Central memory CD4-positive, alpha-beta T cell (primary cell): ENCODE data around the gene VPS8.
"Not testable (repeated sequence)": the region's sequence is repeated elsewhere in the genome, so short reads cannot be mapped to it uniquely, and the experiment has no call there.

ENCODE experiments used
- DNase-seq: peaks from one replicate; pipeline ENCODE4 v3.0.0; 2022

VPS8 gene

DNA sequence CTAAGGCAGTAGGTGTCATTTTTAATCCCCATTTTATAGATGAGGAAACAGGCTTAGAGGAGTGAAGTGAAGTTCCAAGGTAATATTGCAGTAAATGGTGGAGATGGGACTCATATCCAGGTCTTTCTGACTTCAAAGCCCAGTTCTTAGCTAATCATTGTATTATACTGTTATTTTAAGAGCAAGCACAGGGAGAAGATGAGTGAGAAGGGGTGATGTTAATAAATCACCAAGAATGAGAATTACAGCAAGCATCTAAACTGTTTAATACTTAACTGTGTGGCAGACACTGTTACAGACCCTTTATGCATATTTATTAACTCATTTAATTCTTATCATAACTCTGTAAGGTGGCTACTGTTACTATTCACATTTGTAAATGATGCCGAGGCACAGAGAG, 61.2 kb downstream of the VPS8 start:
- DNase-seq: no peak

DNA sequence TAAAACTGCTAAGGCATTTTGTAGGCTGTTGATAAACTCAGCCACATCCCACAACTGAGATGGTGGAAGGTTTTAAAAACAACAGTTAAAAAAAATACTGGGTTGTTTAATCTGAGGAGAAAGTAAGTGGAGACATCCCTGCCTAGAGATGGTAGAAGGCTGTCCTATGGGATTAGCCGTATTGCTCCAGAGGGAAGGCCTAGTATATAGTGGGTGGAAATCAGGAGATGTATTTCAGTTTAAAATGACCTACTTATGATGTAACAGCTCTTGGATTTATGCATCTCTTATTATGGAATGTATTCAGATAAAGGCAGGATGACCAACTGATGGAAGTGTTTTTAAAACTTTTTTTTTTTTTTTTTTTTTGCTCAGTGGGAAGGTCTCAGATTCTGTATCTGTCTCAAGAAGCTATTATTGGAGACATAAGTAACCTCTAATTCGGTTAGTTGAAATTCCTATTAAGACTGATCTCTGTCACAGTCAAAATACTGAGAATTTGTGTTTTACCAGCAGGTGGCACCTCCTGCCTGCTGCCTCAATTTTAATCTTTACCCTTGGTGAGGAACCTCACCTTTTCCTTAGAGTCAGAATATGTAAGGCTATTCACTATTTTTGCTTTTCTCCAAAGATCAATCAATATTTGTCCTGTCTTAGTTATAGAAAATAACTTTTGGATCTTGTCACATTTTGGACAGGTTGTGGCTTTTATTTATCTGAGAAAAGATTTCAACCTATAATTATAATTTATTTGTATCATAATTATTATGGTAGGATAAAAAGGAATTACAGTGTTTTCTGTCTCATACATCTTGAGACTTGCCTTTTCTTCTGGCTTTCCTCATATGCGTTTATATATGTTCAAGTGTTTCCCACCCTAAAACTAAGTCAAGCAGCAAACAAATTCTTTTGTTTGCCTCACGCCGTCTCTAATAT, 63.0 kb downstream of the VPS8 start:
- no peak for DNase-seq

DNA sequence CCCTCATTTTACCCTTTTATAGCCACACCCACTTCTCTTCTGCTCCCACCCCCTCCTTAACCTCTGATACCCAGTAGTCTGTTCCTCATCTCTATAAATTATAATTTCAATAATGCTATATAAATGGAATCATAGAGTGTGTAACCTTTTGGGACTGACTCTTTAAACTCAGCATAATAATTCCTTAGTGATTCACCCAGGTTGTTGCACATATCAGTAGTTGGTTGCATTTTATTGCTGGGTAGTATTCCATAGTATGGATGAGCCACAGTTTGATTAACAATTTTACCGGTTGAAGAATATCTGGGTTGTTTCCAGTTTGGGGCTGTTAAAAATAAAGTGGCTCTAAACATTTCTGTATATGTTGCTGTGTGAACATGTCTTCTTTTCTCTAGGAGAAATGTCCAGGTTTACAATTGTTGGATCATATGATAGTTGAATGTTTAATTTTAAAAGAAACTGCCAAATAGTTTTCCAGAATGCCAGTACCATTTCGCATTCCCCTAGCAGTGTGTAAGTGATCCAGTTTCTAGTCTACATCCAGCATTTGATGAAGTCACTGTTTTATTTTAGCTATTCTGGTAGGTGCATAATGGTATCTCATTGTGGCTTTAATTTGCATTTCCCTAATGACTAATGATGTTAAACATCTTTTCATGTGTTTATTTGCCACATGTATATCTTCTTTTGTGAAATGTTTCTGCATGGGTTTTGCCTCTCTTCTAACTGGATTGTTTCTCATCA, 68.5 kb downstream of the VPS8 start:
- DNase-seq: no peak

DNA sequence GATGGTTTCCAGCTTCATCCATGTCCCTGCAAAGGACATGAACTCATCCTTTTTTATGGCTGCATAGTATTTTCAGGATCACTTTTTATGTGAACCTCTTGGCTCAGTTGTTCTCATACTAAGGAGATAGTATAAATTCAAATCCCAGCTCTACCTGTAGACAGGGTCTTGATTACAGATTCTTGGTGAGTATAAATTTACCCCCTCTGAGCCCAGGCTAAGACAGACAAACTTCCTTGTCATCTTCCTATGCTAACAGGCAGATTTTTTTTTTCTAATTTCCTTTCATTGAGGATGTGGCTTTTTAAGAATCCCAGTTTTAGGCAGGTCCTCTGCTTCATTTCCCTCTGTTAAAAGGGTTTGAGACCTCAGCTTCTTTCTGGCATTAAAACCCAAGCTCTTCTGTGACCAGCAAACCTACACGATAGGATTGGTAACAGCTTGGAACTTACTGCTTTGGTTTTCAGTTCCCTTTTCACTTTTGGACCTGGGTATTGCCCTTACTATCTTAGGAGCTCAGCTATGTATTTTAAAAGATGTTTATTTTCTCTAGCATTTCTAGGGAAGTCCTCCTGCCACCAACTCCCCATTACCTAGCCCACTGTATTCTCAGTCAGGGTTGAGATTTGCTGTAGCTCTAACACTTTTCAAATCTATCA, 72.5 kb downstream of the VPS8 start:
- no peak for DNase-seq

DNA sequence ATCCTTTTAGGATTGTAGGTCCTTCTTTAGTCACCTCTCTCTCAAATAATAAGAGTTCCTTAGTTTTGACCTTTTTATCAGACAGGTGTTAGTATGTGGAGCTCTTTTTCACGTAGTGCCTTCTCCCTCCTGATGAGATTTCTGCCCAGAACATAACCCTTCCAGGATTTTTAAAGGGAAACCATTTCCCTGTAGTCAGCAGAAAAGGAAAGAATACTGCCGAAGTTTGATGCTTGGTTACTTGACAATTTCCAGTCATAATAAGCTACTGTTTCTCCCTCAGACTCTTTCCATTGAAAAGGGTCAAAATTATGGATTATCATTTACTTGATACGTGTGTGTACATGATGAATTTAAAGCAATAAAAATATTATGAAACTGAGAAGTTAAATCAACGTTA, 73.1 kb downstream of the VPS8 start:
- DNase-seq: no peak

DNA sequence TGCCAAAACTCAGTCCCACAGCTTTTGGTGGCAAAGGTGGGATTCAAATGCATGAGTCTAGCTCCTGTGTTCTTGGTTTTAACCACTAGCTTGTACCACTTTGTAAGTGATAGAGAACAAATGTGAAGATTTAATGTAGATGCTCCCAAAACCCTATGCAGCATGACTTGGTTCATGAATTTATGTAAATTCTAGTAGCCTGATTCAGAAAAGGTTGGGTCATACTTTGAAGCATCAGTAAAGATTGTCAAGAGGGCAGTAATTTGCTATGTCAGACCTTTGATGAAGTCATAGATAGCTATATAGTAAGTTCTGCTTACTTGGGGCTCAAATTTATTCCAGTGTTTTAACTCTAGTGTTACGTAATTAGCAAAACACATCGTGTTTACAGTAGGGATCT, 75.6 kb downstream of the VPS8 start:
- no peak for DNase-seq

DNA sequence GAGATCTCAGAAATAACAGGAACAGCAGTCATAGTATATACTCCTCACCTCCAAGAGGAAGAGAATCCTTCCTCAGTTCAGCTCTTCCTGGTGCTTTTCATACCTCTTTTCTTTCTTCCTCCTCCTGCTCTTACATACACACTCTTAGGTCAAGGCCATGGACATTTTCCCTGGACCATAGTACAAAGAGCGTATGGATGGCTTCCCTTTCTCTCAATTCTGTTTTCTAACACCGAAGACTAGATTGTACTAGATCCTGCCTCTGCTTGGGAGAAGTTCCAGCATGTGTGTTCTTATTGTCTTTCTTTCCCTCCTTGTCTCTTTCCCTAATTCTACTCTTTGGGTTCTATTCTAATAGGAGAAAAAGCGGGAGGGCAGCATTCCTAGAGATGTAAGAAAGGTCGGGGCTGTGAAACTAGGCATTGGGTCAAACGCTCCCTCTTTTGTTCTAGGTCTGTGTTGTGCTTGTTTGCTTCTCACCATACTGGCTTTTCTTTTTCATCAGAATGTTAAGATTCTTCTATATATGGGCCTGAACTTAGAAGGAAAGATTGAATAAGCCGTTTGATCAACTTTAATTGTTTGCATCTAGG, 77.4 kb downstream of the VPS8 start:
- no peak for DNase-seq

DNA sequence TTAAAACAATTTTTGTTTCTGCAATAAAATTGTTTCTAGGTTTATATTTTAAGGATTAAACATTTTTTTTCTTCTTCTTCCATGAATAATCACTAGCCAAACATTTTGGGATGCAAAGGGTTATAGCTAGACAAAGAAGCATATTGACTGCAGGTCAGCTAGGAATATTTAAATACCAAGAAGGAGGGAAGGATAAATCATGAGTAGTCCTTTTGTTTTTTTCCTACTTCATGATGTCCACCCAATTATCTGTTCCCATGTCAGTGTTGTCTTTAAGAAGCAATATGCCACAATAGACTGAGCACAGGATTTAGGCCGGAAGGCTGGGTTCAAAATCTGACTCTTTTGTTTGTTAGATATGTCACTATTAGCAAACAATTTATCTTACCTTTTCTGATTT, 82.1 kb downstream of the VPS8 start:
- DNase-seq: no peak

DNA sequence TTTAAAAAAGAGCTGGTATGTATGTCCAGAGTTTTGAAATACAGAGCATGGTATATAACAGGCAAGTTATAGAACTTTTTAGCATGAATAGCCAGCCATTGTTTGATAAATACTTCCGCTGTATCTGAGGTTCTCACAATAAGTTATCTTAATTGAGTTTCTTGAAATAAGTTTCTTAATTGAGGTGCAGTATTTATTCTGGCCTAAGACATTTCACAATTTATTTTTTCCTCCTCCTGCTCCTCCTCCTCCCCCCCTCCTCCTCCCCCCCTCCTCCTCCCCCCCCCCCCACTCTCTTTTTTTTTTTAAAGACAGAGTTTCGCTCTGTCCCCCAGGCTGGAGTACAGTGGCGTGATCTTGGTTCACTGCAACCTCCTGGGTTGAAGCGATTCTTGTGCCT, 83.4 kb downstream of the VPS8 start:
- DNase-seq: no peak

DNA sequence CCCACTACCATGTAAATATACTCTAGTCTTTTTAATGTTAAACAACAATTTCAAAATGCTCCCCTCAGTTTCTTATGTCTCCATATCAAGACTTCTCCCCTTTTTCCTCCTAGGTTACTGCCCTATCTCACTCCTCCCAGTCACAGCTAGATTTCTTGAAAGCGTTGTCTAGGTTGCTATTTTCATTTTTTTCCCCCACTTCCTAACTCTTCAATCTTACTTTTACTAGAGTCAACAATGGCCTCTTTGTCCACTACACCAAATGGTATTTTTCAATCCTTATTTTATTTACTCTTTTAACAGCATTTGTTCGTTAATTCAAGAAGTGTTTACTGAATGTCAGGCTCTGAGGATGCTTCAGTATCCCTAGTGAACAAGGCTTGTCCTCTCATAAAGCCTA, 84.4 kb downstream of the VPS8 start:
- no peak for DNase-seq

DNA sequence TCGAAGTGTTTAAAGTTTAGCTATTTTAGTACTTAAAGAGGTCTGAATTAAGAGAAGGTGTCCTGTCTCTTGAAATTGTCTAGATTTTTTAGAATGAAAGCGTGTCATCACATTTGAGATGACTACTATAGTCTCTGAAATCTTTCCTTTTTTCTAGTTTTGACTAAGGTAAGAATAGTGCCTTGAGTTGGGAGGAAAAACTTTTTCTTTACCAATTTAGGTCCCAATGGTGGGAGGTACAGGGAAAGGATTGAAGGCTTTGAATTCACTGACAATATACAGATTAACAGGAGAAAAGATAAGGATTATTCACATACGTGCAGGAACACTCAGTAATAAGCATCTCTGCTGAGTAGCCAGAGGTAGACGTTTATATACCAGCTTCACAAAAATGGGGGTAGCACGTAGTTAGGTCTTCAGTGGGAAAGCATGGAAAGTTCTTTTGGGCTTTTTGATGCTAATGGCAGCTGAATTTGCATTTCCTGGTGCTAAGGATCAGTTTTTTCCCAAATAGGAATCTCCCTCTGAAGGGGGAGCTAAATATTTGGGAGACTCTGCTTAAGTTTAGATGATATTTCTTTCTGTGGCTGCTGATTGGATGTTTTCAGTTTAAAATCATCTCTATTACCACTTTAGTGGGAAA, 88.1 kb downstream of the VPS8 start:
- no peak for DNase-seq

DNA sequence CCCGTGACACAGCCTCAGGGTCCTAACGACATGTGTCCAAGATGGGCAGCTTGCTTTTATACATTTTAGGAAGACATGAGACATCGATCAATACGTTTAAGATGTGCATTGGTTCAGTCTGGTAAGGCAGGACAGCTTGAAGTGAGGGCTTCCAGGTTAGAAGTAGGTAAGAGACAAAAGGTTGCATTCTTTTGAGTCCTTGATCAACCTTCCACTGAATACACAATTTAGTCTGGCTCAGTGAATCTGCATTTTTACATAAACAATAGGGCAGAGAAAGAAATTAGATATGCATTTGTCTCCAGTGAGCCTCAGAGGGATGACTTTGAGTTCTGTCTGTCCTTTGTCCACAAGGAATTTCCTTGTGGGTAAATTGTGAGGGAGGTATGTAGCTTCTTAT, 95.1 kb downstream of the VPS8 start:
- DNase-seq: not testable (repeated sequence)

DNA sequence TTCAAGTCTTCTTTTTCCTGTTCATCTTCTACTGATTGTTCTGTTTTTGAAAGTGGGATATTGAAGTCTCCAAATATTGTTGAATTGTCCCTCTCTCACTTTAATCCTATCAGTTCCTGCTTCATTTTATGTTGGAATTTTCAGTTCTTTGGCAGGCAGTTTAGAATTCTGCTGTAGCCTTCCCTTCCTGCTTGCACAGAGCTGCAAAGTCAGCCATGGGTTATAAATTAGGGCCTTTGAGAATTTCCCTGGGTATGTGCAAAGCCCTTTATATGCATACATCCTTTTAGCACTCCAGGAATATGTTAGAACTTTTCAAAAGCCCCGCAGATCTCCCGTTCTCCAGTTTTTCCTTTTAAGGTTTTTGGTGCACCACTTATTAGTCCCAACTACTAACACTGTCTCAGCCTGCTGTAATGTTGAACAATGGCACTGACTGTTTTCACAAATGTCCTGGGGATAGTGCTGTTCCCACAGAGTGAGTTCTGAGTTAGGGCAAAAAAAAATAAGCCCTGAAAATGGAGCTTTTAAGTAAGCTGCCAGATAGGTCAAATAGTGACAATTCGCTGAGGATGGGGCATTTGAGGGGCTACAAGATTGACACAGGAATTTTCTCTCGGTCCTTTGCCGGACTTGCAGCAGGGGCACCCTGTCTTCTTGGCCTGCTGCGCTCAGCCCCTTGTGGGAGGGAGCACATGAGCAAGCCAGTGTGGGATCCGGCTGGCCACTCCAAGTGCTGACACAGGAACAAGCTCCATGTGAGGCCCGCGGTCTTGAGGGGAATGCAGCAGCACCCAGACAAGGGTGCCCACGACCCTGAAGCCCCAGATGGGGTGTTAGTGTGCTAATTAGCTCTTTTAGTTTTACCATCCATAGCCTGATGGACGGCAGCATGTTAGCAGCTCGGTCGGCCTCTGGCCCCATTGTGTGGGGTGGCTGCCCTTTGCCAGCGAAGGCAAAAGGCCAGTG, 96.0 kb downstream of the VPS8 start:
- no peak for DNase-seq

DNA sequence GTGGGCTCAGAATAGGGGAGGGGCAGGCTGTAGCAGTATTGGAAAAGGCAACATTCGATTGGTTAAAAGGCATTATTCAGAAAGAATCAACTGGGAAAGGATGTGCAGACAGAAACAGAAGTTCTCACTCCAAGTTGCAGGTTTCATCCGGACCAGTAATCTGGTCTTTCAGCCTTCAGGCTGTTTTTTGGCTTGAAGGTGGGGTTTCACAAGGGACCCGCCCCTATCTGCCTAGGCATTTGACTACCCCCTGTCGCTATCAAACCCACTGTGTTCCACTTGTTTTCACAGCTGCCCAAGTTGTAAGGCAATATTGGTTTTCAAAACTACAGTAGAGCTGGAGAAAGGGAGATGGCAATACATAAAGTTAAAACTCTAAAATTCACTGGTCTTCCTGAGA, 96.9 kb downstream of the VPS8 start:
- no peak for DNase-seq

DNA sequence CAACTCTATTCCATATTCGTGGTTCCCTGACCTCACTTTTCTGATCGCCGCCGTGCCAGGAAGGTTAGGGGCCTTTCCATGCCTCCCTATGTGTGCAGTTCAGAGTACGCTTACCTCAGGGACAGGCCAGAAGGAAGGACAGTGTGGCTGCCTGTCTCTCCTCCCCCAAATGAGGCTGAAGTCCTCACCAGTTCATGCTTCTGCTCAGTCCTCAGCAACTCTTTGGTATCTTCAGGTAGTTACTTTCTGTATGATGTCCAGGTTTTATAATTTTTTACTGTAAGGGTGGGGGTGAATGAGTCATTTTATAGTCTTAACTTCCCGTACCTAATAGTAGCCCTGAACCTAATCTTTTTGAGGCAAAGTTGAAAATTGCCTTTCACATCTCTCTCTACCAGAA, 98.7 kb downstream of the VPS8 start:
- no peak for DNase-seq

DNA sequence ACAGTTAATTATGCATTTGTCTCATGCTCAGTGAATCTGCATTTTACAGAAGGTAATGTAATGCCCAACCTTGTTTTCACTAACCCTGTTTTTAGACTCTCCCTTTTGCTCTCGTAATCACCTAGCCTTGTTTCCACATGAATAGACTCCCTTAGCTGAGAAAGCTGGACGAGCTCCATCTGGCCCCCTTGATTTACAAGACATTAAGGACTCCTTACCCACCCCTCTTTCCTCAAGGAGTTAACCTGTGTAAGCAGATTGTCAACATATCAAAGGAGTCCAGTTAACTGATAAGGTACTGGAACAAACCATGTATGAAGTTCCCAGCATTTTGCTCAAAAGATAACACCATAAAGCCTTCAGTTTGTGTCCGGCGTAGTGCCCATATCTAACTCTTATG, 99.6 kb downstream of the VPS8 start:
- no peak for DNase-seq

DNA sequence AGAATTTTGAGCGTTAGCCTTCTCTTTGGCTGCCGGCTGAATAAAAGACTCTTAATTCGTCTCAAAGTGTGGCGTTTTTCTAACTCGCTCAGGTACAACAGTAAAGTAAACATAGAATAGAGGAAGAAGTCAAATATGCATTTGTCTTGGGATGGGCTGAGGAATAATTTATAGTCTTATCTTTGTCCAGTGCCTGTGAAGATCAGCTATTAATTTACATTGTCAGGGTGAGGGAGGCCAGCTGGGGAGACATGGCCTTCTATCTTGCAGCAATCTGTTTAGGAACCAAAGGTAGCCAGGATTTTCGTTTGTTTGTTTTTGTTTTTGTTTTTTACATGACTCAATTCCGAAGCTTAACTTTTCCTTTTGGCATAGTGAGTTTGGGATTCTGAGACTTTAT, 100.2 kb downstream of the VPS8 start:
- DNase-seq: no peak

DNA sequence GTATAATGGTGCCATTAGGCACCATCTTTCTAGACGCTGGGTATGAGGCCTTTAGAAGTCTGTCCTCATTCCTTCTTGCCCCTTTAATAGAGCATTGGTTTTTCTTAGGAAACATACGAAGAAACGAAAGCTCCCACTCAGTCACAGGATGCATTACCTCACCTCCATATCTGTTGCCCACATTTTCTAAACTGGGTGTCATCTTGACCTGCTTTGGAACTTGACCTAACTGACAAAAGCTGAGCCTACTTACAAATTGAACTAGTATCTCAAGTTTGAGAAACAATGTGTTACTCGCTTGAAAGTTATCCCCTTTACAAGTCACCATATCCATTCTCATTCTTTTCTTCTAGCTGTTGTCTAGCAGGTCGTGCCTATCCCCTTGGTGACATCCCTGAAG, 102.7 kb downstream of the VPS8 start:
- DNase-seq: no peak

DNA sequence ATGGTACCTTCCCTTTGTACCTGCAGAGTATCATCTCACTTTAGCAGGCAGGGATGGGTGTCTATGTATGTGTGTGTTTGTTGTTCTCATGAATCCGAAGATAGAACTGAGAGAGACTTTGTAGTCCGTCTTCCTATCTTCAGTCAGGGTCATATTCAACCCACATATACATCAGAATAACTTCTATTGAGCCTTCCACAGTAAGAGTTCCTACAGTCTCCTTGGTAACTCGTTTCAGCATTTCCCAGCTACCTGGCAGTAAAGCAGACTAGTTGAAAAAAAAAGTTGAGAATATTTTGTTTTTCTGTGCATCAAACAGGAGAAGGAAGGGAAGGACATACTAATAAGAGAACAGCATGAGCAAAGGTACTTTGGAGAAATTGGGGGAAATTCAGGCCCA, 106.8 kb downstream of the VPS8 start:
- DNase-seq: no peak

DNA sequence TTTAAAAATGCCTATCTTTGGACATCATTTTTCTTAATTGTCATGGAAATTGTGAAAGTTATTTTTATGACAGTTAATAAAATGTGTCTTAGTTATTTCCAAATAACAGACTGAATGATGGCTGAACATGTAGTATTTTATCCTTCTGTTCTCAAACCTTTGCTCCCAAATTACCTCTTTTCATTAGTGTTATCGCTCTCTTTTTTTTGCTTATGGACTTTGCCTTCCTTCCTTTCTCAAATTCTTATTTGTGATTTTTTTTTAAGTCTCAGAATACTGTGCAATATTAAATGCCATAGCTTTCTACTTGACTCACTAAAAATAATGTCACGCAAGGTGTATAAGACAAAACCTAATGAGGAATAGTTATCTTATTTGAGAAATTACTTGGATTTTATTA, 107.7 kb downstream of the VPS8 start:
- no peak for DNase-seq

DNA sequence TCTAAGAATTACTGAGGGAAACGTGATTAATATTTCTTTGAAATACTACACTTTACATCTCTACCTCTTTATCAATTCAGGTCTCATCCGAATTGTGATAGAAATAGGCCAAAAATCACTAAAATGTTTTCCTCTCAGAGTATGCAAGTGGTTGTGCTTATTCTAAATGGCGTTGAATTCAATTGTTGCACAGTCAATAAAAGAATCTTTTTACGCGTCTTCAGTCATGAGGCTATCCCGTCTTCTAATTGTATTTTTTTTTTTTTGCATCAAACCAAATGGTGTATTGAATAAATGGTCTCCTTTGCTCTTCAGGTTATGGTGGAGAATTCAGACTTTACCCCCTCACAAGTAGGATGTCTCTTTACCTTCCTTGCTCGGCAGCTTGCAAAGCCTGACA, 112.6 kb downstream of the VPS8 start:
- no peak for DNase-seq
